Heart left ventricle (tissue), 13 donors: ENCODE results near the gene SSB.

ENCODE experiments used
- CTCF ChIP-seq, 12 donors: fragments of 200-600 bp; sonication (generic) in 4 of 12; IDR thresholded peaks; one replicate each; pipeline versions ENCODE4 v1.5.0 to v1.8.0; 2018 to 2022; ENCODE audit warnings: antibody characterized with exemption in 12 of 12, mild to moderate bottlenecking in 5 of 12
- POLR2A ChIP-seq, 2 donors: fragments of 450-650 bp; IDR thresholded peaks; one replicate each; pipeline ENCODE4 v1.6.1; 2017; ENCODE audit warnings: antibody characterized with exemption in 2 of 2, mild to moderate bottlenecking in 2 of 2, moderate library complexity in 2 of 2
- donor health status: ischemic (EF 13 %, LVEDD 7.1; RV severe dilation, severe dysfunction).
- donor health status: DM: no; HTN: yes; CAD: no.
- donor health status: DM: no; HTN: no; CAD: no.
- donor health status: ischemic (EF 25% LVEDD 6.9; RV normal size, moderate dysfunction).
- donor health status: ischemic (EF 25% LVEDD 5.7; RV mildly dilated, moderate dysfunction).
- donor health status: ischemic (EF 35%, LVEDD 5.7; RV mildly dilated, moderate dysfunction).
- donor health status: nonischemic (EF 11% LVEDD 7.7; RV severe dilation, severe dysfunction).
- donor health status: DM: yes; HTN: yes; CAD: no.
- donor health status: PGD.
- donor health status: ischemic (EF 29% LVEDD 5.4; RV normal size, mild dysfunction).
- donor health status: nonischemic (EF 23%, LVEDD 6.1; RV moderate dilation, normal function).

GRCh38 chr2:169755083-169755870 is 43.4 kb upstream of the SSB start:
- TF ChIP-seq POLR2A (IDR thresholded peaks at IDR 0.05), result no peak
- no peak for TF ChIP-seq CTCF (IDR thresholded peaks at IDR 0.05)
